GM23338 (cell line): ENCODE results near the gene TNNT3.

Experiments used
- CREB1 ChIP-seq: fragments of 250-450 bp; sonication (Bioruptor Pico); IDR thresholded peaks from 2 replicates; pipeline ENCODE4 v1.5.0; 2020; ENCODE audit warnings: low read depth, mild to moderate bottlenecking, moderate library complexity
- ETS1 ChIP-seq: IDR thresholded peaks from 2 replicates; pipeline ENCODE4 v1.6.1; 2016; ENCODE audit warnings: antibody characterized with exemption
- EZH2 ChIP-seq: fragments of 200-600 bp; sonication (generic); IDR thresholded peaks from one replicate; pipeline ENCODE4 v1.8.0; 2017; ENCODE audit warnings: antibody characterized with exemption, mild to moderate bottlenecking, low read depth; ENCODE audit not compliant: unreplicated experiment
- EZH2phosphoT487 ChIP-seq: fragments of 200-600 bp; sonication (generic); IDR thresholded peaks from one replicate; pipeline ENCODE4 v1.8.1; 2018; ENCODE audit warnings: antibody characterized with exemption; ENCODE audit not compliant: unreplicated experiment
- POLR2AphosphoS5 ChIP-seq: IDR thresholded peaks from 2 replicates; pipeline ENCODE4 v1.6.1; 2016; ENCODE audit warnings: antibody characterized with exemption, low read depth
- REST ChIP-seq: IDR thresholded peaks from one replicate; pipeline ENCODE4 v1.6.1; 2018; ENCODE audit warnings: antibody characterized with exemption; ENCODE audit not compliant: unreplicated experiment
- TF ChIP-seq, protein P1 (sequence below), 2 experiments: fragments of 200-600 bp in 1 of 2; sonication (generic) in 1 of 2; conservative IDR thresholded peaks; 2 replicates each; pipeline versions ENCODE4 v1.5.1 to v1.6.1; 2016 to 2017; ENCODE audit warnings: antibody characterized with exemption in 2 of 2, low read depth in 2 of 2, mild to moderate bottlenecking in 2 of 2, moderate library complexity in 1 of 2

GRCh38 chr11:1932105-1932480, 12.6 kb downstream of the TNNT3 start:
- TF ChIP-seq REST (no peak), ETS1 (no peak), POLR2AphosphoS5 (no peak), EZH2 (no peak), EZH2phosphoT487 (no peak), CREB1 (CRISPR knock-in tag) (no peak)
- TF ChIP-seq, protein P1, sequence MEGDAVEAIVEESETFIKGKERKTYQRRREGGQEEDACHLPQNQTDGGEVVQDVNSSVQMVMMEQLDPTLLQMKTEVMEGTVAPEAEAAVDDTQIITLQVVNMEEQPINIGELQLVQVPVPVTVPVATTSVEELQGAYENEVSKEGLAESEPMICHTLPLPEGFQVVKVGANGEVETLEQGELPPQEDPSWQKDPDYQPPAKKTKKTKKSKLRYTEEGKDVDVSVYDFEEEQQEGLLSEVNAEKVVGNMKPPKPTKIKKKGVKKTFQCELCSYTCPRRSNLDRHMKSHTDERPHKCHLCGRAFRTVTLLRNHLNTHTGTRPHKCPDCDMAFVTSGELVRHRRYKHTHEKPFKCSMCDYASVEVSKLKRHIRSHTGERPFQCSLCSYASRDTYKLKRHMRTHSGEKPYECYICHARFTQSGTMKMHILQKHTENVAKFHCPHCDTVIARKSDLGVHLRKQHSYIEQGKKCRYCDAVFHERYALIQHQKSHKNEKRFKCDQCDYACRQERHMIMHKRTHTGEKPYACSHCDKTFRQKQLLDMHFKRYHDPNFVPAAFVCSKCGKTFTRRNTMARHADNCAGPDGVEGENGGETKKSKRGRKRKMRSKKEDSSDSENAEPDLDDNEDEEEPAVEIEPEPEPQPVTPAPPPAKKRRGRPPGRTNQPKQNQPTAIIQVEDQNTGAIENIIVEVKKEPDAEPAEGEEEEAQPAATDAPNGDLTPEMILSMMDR (conservative IDR thresholded peaks at IDR 0.05; ENCODE audit: low read depth in 2 of 2), result no peak
